ENCODE results near the gene EBF3. TPM values are rescaled to one million over a fixed set of nuclear protein-coding genes. Genes with fewer than 3 reads are reported as not detected.
A peak's percentile ranks its signal among the peaks of the same experiment; 100 is the strongest.

The EBF3 gene
- total RNA-seq, 1 donor from 2014 or later = 0.15 TPM

DNA sequence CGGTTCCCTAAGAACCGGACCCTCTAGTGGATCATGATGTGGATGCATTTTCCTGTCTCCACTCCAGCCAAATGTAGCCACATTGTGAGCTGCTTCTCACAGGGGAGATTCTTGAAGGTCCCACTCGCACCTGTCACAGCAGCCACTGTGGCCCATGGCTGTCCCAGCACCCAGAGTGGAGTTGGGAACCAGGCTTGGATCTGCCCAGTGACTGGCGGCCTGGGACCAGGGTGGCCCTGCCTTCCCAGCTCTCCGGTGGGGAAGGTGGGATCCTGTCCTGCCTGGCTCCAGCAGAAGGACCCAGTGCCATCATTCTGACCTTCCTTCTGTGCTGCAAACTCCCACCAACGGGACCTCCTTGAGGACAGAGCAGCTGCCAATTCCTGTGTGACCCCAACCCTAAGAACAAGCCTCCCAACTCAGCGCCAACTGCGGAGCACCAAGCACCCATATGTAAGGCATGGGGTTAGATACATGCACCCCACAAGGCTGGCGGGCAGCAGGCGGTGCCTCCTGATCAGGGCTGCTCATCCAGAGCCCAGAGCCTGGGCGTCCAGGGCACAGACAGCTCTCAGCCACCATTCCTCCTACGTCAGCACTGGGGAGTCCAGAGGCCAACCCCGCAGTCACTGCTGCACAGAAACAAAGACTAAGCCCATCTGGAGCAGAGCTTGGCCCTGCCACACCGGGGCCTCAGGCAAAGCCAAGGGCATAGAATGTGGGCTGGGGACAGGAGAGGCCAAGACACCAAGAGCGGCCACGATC is 28.8 kb downstream of the EBF3 start:
- no peak for DNase-seq (ENCODE audit: low spot score)
- no peaks in the 10 kb centered on the region for H3K79me2 ChIP-seq (ENCODE audit: low read depth)
- H3K4me2 ChIP-seq = no peak overlapping the region
- no peaks in the 10 kb centered on the region for H3F3A ChIP-seq (ENCODE audit: low read depth)
- no peaks in the 10 kb centered on the region for H3K36me3 Mint-ChIP-seq
- H3K27me3 ChIP-seq = no peaks in the 10 kb centered on the region
- no peak overlapping the region for H3K4me3 Mint-ChIP-seq
- peak overlapping the region; percentile 86 for H3K27ac Mint-ChIP-seq
- H3K4me1 ChIP-seq = no peaks in the 10 kb centered on the region
- TF ChIP-seq, protein P1, sequence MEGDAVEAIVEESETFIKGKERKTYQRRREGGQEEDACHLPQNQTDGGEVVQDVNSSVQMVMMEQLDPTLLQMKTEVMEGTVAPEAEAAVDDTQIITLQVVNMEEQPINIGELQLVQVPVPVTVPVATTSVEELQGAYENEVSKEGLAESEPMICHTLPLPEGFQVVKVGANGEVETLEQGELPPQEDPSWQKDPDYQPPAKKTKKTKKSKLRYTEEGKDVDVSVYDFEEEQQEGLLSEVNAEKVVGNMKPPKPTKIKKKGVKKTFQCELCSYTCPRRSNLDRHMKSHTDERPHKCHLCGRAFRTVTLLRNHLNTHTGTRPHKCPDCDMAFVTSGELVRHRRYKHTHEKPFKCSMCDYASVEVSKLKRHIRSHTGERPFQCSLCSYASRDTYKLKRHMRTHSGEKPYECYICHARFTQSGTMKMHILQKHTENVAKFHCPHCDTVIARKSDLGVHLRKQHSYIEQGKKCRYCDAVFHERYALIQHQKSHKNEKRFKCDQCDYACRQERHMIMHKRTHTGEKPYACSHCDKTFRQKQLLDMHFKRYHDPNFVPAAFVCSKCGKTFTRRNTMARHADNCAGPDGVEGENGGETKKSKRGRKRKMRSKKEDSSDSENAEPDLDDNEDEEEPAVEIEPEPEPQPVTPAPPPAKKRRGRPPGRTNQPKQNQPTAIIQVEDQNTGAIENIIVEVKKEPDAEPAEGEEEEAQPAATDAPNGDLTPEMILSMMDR (IDR thresholded peaks at IDR 0.05) = no peak
- TF ChIP-seq EZH2phosphoT487 (IDR thresholded peaks at IDR 0.05) (no peak), EZH2 (IDR thresholded peaks at IDR 0.05) (no peak)
- no peak overlapping the region for H3K27ac ChIP-seq
- H4K20me1 ChIP-seq (ENCODE audit: low read depth) = no peaks in the 10 kb centered on the region
- H3K4me3 ChIP-seq = no peak overlapping the region
- H2AFZ ChIP-seq (replicated peaks) = no peak overlapping the region
- no peak overlapping the region for H3K9ac ChIP-seq
- no peaks in the 10 kb centered on the region for H3K9me3 ChIP-seq (ENCODE audit: low read depth)
- H3K9me3 Mint-ChIP-seq = no peaks in the 10 kb centered on the region
- no peaks in the 10 kb centered on the region for H3K36me3 ChIP-seq
- peaks cover 11% of the 10 kb centered on the region for H3K27me3 Mint-ChIP-seq (ENCODE audit: insufficient read depth, low read depth)
- peaks cover 15% of the 10 kb centered on the region for H3K4me1 Mint-ChIP-seq

- Mint-ChIP-seq H3K27ac (no peak overlapping the region), H3K27me3 (ENCODE audit: insufficient read depth, low read depth) (peaks cover 7% of the 10 kb centered on the region), H3K36me3 (no peaks in the 10 kb centered on the region), H3K4me3 (no peak overlapping the region), H3K4me1 (peaks cover 15% of the 10 kb centered on the region), H3K9me3 (no peaks in the 10 kb centered on the region)
- Histone ChIP-seq H3K4me2 (no peak overlapping the region), H2AFZ (replicated peaks) (no peak overlapping the region), H3K27me3 (no peaks in the 10 kb centered on the region), H3K9ac (no peak overlapping the region), H3K4me3 (no peak overlapping the region), H3K9me3 (ENCODE audit: low read depth) (no peaks in the 10 kb centered on the region), H4K20me1 (ENCODE audit: low read depth) (no peaks in the 10 kb centered on the region), H3K4me1 (no peaks in the 10 kb centered on the region), H3K79me2 (ENCODE audit: low read depth) (no peaks in the 10 kb centered on the region), H3F3A (ENCODE audit: low read depth) (no peaks in the 10 kb centered on the region), H3K27ac (no peak overlapping the region), H3K36me3 (no peaks in the 10 kb centered on the region)
- TF ChIP-seq EZH2 (IDR thresholded peaks at IDR 0.05) = no peak
- TF ChIP-seq, protein P1 (IDR thresholded peaks at IDR 0.05) = no peak
- DNase-seq (ENCODE audit: low spot score) = no peak
These were observed 29.7 kb downstream of the EBF3 start for GRCh38 chr10:129934196-129934925.

- Mint-ChIP-seq H3K27me3 (ENCODE audit: insufficient read depth, low read depth) (peaks cover 4% of the 10 kb centered on the region), H3K36me3 (no peaks in the 10 kb centered on the region), H3K9me3 (no peaks in the 10 kb centered on the region), H3K4me3 (no peak overlapping the region), H3K27ac (no peak overlapping the region), H3K4me1 (peaks cover 15% of the 10 kb centered on the region)
- no peaks in the 10 kb centered on the region for H3K79me2 ChIP-seq (ENCODE audit: low read depth)
- no peaks in the 10 kb centered on the region for H4K20me1 ChIP-seq (ENCODE audit: low read depth)
- H3K4me2 ChIP-seq = no peak overlapping the region
- H3K4me1 ChIP-seq = no peaks in the 10 kb centered on the region
- DNase-seq (ENCODE audit: low spot score) = peak; percentile 29
- H3K4me3 ChIP-seq = no peak overlapping the region
- H3F3A ChIP-seq (ENCODE audit: low read depth) = no peaks in the 10 kb centered on the region
- no peaks in the 10 kb centered on the region for H3K27me3 ChIP-seq
- H3K9ac ChIP-seq = no peak overlapping the region
- no peak overlapping the region for H3K27ac ChIP-seq
- TF ChIP-seq EZH2 (IDR thresholded peaks at IDR 0.05) (no peak), EZH2phosphoT487 (IDR thresholded peaks at IDR 0.05) (no peak)
- TF ChIP-seq, protein P1 (IDR thresholded peaks at IDR 0.05) = no peak
- H2AFZ ChIP-seq (replicated peaks) = no peak overlapping the region
- H3K9me3 ChIP-seq (ENCODE audit: low read depth) = no peaks in the 10 kb centered on the region
- H3K36me3 ChIP-seq = no peaks in the 10 kb centered on the region
These were observed 30.5 kb downstream of the EBF3 start for GRCh38 chr10:129933456-129934092.
